ENCODE measurements around the gene SLC30A5. TPM values are rescaled to one million over a fixed set of nuclear protein-coding genes. Genes with fewer than 3 reads are reported as not detected.
"Not testable (repeated sequence)": the region's sequence is repeated elsewhere in the genome, so short reads cannot be mapped to it uniquely, and the experiment has no call there.

The SLC30A5 gene
- polyA plus RNA-seq (2013, experiment 1 of 2; ENCODE audit: insufficient read length) = 59.0 TPM
- 59.9 TPM for polyA plus RNA-seq (2013, experiment 2 of 2; ENCODE audit: insufficient read length)

DNA sequence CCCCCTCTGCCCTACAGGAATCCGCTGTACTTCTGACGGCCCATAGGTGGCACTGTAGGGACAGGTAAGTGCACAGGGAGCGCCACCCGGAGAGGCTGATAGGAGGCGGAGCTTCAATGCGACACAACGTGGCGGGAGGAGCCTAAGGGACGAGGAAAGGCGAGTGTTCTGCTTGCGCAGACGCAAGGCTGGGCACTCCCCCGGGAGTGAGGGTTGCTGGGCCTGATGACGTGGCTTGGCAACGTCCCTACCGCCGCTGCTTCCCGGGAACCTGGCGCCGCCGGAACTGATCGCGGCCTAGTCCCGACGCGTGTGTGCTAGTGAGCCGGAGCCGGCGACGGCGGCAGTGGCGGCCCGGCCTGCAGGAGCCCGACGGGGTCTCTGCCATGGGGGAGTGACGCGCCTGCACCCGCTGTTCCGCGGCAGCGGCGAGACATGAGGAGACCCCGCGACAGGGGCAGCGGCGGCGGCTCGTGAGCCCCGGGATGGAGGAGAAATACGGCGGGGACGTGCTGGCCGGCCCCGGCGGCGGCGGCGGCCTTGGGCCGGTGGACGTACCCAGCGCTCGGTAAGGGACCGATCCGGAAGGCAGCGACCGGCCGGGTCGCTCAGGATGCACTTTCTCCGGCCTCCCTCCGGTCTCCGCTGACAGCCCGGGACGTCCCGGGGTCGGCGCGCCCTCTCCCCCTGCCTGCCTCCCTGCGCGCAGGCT is at the start of gene SLC30A5:
Gene SLC30A5, plus strand, starts transcription at position 244 of the 712 bp plus-strand sequence. Its CDS starts 242 bp downstream, at position 486.
- DNase-seq = peak; percentile 100

DNA sequence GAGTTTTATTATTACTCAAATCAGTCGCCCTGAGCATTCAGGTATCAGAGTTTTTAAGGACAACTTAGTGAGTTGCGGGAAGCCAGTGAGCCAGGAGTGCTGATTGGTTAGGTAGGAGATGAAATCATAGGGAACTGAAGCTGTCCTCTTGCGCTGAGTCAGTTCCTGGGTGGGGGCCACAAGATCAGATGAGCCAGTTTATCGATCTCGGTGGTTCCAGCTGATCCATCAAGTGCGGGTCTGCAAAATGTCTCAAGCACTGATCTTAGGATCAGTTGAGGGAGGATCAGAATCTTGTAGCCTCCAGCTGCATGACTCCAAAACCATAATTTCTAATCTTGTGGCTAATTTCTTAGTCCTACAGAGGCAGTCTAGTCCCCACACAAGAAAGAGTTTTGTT is 48.6 kb upstream of the SLC30A5 start:
- DNase-seq = not testable (repeated sequence)

DNA sequence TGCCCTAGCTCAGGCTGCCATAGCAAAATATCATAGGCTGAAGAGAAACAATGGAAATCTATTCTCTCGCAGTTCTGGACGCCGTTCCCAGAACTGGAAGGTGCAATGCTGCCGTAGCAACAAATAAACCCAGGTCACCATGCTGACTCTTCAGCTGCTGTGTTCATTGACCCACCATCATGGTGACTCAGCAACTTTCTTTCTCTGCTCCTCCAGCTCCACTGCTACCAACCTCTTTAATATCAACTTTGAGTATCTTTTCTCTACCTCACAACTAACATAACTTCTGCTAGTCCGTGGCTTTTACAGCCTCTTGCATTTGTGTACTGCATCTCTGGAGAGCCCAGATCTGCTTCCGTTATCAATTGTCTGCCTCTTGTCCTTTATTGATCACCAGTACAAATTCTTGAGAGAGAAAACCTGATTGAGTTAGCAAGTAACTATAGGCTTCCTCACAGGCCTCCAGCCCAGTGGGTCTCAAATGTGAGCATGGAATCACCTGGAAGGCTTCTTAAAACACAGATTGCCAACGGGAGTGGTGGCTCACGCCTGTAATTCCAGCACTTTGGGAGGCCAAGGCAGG is 47.3 kb upstream of the SLC30A5 start:
- DNase-seq = no peak

DNA sequence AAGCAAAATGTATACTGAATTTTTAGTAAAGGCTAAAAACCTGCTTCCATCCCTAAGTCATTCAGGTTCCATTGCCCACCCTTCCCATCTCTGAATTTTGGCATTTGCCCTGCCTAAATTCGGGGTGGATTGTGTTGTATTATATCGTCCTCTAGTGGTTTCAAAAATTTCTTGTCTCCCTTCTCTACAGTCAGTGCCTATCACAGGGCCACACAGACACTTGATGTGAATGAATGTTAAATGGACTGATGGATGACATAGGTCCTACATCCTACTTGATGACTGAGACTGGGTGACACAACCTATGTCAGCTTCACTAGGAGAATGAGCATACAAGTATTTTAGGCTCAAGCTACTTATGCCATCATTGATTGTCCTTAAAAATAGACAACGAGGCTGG is 45.6 kb upstream of the SLC30A5 start:
- DNase-seq = no peak

DNA sequence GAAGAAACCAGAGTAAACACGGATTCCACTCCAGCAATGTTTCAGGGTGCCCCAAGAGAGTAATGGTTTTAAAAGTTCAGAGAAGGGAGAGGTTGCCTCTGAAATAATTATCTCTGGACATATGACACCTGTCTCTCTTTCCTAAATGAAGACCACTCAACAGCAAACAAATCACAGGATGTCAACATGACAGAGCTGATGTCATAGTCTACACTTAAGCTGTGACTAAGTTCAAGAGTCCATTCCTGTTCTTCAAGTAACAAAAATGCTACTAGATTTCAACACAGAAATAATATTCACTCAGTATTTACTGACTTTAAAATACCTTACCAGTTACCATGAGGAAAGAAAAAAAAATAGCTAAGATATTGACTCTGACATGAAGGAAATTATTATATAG is 44.7 kb upstream of the SLC30A5 start:
- DNase-seq = no peak

DNA sequence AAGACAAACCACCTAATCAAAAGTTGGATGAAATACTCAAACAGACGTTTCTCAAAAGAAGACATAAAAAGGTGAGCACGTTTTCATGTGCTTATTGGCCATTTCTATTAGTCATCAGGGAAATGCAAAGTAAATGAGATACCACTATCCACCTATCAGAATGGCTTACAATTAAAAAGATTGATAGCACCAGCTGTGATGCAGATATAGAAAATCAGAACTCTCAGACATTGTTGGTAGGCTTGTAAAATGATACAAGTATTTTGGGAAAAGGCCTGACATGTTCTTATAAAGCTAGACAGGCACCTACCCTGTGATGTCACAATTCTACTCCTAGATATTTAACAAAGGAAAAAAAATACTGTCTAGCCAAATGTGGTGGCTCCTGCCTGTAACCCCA is 44.0 kb upstream of the SLC30A5 start:
- DNase-seq = no peak

DNA sequence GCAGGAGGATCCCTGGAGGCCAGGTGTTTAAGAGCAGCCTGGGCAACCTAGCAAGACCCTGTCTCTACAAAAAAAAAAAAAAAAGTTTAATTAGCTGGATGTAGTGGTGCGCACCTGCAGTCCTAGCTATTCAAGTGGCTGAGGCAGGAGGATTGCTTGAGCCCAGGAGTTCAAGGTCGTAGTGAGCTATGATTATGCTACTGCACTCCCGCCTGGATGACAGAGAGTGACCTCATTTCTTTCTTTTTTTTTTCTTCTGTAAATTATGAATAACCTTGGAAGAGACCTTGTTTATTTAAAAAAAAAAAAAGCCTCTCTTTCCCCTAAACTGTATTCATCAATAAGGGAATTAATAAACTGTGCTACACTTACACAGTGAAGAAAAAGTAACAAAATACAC is 43.6 kb upstream of the SLC30A5 start:
- DNase-seq = no peak

DNA sequence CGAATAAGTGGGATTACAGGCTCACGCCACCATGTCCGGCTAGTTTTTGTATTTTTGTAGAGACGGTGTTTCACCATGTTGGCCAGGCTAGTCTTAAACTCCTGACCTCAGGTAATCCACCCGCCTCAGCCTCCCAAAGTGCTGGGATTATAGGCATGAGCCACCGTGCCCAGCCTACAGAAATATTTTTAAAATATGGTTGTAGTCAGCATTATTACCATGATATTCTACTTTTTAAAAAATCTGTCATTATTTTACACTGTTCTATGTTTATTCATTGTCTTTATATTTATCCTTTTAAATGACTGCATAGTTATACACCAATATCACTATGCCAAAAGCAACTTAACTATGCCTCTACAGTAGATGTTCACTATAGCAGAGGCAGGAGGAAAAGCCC is 41.6 kb upstream of the SLC30A5 start:
- no peak for DNase-seq

DNA sequence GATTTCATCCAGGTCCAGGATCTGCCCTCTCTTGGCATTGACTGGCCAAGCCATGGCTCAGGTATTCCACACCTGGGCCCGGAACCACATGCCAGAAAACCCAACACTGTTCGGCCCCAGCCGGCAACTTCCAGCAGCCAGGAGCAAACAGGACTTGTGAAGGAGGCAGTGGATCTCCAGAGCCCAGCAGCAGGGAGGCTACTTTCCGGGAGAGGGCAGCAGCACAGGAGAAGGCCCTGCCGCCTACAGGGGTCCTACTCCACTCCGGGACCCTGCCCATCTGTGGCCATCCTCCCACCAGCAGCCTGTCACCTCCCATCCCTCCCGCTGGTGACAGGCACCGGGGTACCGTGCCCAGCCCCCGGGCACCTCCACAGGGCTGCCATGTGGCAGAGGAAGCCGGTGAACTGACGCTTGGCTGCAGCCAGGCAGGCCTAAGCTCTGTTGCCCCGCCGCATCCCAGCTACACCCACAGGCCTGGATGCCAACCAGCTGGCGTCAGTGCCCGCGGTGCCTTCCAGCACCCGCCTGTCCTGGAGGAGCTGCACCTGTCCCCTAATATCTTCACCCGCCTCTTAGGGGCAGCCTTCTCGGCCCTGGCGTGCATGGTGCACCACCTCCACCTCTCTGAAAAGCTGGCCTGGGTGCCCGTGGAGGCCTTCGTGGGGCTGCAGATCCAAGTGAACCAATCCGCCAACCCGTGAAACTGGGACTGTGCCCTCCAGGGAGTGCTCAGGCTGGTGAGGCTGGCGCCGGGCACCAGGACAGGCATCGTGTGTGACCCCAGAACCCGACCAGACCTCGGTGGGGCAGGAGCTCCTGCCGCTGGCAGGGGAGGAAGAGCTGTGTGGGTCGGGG is 18.9 kb upstream of the SLC30A5 start:
- no peak for DNase-seq

DNA sequence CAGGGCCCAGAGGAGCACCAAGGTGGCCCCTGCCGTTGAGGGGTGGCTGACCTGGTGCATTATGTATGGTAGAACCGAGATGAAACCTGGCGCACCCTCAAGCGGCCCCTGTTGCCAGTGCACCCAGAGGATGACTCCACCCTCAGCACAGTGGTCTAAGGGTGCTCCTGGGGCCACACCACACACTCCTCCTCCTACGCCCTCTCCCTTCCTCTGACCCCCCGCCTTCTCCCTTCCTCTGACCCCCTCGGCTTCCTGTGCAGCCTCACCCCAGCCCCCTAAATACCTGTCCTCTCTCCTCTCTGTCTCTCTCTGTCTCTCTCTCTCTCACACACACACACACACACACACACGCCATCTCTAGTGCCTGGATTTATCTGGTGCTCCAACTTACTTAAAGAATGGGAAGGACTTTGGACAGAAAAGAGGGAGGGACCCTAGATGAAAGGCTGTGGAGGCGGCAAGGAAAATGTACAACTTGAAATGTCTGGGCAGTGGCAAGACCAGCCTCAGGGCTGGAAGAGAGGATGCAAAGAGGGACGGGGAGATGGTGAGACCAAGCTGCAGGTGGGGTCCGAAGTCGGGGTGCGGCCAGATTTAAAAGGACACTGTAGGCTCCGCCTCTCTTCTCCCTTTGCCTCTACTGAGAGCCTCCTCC is 18.2 kb upstream of the SLC30A5 start:
- no peak for DNase-seq

DNA sequence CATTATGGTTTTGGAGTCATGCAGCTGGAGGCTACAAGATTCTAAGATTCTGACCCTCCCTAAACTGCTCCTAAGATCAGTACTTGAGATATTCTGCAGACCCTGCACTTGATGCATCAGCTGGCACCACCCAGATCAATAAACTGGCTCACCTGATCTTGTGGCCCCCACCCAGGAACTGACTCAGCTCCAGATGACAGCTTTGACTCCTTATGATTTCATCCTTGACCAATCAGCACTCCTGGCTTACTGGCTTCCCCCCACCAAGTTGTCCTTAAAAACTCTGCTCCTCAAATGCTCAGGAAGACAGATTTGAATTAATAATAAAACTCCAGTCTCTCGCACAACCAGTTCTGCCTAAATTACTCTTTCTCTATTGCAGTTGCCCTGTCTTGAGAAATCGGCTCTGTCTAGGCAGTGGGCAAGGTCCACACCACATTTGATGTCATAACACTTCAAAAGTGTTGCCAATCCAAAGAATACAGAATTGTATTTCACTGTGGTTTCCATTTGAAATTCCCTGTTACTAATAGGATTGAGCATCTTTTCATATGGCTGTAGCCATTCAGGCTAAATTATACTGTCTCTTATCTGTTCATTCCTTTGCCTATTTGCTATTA is 14.8 kb upstream of the SLC30A5 start:
- DNase-seq = no peak

DNA sequence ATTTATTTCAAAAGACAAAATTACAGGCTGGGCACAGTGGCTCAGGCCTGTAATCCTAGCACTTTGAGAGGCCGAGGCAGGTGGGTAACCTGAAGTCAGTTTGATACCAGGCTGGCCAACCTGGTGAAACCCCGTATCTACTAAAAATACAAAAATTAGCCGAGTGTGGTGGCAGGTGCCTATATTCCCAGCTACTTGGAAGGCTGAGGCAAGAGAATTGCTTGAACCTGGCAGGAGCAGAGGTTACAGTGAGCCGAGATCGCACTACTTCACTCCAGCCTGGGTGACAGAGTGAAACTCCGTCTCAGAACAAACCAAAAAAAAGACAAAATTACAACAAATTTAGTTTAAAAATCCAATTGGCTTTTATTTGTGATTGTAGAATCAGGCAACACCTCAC is 14.3 kb upstream of the SLC30A5 start:
- DNase-seq = no peak

DNA sequence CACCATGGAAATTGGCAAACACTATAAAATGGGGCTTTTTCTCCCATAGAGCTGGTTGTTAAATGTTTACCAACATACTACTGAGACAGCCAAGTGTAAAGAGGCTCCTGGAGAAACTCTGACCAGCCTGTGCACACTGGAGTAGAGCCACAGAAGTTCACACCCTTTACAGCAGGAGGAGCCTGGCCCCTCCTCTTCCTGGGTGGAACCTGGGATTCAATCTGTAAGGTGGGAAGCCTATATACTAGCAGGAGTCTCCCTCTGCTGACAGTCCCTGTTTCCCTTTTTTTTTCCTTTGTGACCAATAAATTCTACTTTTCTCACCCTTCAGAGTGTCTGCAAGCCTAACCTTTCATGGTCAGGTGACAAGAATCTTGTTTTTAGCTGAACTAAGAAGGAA is 10.4 kb upstream of the SLC30A5 start:
- DNase-seq = no peak

DNA sequence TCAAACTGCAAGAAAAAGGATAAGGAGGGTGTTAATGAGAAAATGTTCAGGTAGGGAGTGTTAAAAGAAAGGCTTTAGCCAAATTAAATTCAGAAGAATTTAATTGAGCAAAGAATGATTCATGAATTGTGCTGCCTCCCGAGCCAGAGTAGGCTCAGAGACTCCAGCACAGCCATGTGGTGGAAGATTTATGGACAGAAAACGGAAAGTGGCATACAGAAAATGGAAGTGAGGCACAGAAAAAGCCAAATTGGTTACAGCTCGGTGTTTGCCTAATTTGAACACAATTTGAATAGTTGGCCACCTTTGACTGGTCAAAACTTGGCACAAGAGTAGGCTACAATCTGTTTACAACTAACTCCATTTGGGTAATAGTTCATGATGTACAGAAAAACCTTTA is 9.6 kb upstream of the SLC30A5 start:
- peak; percentile 5 for DNase-seq

DNA sequence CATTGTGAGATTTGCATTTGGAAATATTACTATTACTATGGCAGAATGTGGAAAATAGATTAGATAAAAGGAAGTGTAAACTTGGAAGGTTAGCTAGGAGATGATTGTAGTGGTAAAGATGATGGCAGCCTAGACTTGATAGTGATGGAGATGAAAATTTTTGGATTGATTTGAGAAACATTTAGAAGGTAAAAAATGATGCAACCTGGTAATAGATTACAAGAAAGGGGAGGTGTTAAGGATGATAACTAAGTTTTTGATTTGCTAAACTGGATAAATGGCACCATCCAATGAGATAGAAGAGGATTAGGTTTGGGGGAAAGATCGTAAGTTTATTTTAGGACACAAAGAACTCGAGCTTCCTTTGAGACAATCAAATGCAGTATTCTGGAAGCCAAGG is 8.9 kb upstream of the SLC30A5 start:
- no peak for DNase-seq

DNA sequence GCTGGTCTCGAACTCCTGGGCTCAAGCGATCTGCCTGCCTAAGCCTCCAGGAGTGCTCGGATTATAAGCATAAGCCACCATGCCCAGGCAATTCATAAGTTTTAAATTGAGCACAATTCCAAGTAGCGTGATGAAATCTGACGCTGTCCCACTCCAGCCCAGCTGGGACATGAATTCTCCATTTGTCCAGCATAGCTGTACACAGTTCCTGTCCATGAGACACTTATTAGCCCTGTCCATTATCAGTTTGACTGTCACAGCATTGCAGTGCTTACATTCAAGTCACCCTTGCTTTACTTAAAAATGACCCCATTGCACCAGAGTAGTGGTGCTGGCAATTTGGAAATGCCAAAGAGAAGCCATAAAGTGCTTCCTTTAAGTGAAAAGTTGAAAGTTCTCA is 7.6 kb upstream of the SLC30A5 start:
- DNase-seq = no peak

DNA sequence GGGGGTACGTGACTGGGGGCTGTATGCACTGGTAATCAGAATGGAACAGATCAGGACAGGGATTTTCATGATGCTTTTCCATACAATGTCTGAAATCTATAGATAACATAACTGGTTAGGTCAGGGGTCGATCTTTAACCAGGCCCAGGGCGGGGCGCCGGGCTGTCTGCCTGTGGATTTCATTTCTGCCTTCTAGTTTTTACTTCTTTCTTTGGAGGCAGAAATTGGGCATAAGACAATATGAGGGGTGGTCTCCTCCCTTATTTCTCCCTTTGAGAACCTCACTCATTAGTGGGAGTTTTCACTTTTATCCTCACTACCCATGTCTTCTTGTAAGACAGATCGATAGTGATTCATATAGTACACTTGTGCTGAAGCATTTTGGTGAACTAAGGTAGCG is 5.8 kb upstream of the SLC30A5 start:
- not testable (repeated sequence) for DNase-seq

DNA sequence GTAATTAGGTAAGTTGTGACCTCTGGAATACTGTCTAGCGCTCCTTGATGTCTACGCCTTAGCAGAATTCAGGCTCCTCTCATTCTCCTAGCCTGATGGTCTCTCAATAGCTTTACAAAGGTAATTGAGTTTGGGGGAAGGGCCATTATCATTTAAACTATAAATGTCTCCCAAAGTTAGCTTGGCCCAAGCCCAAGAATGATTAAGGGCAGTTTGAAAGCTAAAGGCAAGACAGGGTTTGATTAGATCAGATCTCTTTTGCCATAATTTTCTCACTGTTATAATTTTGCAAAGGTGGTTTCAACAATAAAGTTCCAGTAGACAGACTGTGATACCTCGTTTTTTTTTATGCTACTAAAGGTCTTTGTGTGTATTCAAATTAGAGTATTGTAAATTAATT is 3.7 kb upstream of the SLC30A5 start:
- DNase-seq = no peak

DNA sequence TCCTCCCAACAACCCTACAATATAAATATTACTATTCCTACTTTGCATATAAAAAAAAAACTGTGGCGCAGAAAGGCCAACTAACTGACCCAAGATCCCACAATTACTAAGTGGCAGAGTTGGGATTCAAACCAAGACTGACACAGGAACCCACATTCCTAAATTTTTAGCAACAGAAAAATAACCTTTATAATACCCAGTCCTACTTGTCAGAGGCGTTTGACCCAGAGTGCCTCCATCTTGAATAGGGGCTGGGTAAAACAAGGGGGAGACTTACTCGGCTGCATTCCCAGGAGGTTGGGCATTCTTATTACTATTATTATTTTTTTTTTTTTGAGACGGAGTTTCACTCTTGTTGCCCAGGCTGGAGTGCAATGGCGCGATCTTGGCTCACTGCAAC is 2.0 kb upstream of the SLC30A5 start:
- no peak for DNase-seq

DNA sequence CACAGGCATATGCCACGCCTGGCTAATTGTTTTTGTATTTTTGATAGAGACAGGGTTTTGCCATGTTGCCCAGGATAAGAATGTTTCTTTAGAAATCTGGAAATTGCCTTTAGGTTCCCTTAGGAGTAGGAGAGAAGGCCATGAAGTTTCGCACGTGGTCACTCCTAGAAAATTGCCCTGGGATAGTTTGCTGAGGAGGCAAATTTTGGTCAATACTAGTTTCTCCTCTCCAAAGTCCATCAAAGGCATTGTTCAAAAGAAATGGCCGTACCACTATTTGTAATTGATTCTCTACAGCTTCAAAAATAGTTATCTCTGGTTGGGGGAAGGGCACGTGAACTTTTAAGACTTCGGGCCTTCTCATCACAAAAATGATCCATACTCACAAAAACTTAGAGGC is 845 bp upstream of the SLC30A5 start:
- DNase-seq = no peak

DNA sequence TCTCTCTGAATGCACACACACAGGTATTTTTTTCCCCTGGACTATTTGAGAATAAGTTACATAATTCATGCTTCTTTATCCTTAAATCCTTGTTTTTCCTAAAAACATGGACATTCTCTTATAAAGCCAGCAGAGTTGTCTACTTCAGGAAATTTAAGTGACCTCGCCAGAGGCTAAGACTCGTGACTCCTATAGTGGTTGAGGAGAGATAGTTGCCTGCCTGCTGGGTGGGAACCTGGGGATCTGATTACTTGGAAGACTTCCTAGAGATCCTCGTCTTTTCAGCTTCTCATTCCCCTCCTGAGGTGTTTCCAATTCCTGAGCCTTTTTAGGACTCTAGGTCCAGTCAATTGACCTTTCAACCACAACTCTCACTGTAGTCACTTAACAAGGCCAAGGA is 5.5 kb downstream of the SLC30A5 start:
- no peak for DNase-seq

DNA sequence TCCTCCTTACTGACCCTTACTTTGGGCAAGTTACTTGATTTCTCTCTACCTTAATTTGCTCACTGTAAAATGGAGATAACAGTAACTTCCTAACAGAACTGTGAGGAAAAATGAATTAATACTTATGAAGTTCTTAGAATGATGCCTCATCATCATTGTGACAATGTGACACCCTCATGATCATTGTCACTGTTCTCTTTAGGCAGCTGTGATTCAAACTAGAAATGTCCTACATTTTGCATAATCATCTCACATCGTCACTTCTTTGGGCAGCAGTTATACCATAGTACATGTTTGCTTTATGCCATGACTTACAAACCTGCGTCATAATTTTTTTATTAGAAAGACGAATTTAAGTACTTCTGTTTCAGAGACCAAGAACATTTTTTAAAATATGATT is 9.7 kb downstream of the SLC30A5 start:
- no peak for DNase-seq

Data from fibroblast of skin of abdomen (primary cell).